ENCODE measurements around the gene PICALM.

GRCh38 chr11:86073948-86074347 lies 5.1 kb upstream of the PICALM start:
- no peak for TF ChIP-seq POLR2A (IDR thresholded peaks at IDR 0.05)
- TF ChIP-seq CTCF (IDR thresholded peaks at IDR 0.05) = no peak
- no peak for TF ChIP-seq EP300 (IDR thresholded peaks at IDR 0.05)
- no peak for TF ChIP-seq POLR2AphosphoS5 (IDR thresholded peaks at IDR 0.05)

Data from suprapubic skin (tissue), 4 donors.